Activated T-cell treated with anti-CD3 and anti-CD28 coated beads, Interleukin-2, amount 50 U/mL, for 24 hours (primary cell): Measurements from ENCODE around the gene ENG.

Source experiments
- DNase-seq: peaks from one replicate; pipeline ENCODE4 v3.0.0-alpha.2; 2020
- H3K27ac Mint-ChIP-seq: 2 replicates; pipeline ENCODE4 v1.8.0; 2020; ENCODE audit warnings: mild to moderate bottlenecking, mixed read lengths
- H3K27me3 Mint-ChIP-seq: 2 replicates; pipeline ENCODE4 v1.8.0; 2020; ENCODE audit warnings: mixed read lengths
- H3K36me3 Mint-ChIP-seq: 2 replicates; pipeline ENCODE4 v1.8.0; 2020; ENCODE audit warnings: low read depth, mixed read lengths
- H3K4me1 Mint-ChIP-seq: 2 replicates; pipeline ENCODE4 v1.8.0; 2020; ENCODE audit warnings: low read depth, mixed read lengths
- H3K4me3 Mint-ChIP-seq: 2 replicates; pipeline ENCODE4 v1.8.0; 2020; ENCODE audit warnings: mild to moderate bottlenecking, moderate library complexity, mixed read lengths
- H3K9me3 Mint-ChIP-seq: 2 replicates; pipeline ENCODE4 v1.8.0; 2020; ENCODE audit warnings: mixed read lengths

Gene ENG

GRCh38 chr9:127812936-127813675 lies 41.4 kb downstream of the ENG start:
- Mint-ChIP-seq H3K4me3 (no peak overlapping the region), H3K27me3 (no peaks in the 10 kb centered on the region), H3K27ac (peak overlapping the region; percentile 38), H3K4me1 (no peaks in the 10 kb centered on the region), H3K36me3 (peaks cover 87% of the 10 kb centered on the region), H3K9me3 (no peaks in the 10 kb centered on the region)
- DNase-seq, result no peak

GRCh38 chr9:127812011-127812410 lies 42.4 kb downstream of the ENG start:
- no peak for DNase-seq
- peaks cover 87% of the 10 kb centered on the region for H3K36me3 Mint-ChIP-seq
- H3K4me3 Mint-ChIP-seq, result no peak overlapping the region
- H3K27me3 Mint-ChIP-seq, result no peaks in the 10 kb centered on the region
- peak overlapping the region; percentile 47 for H3K27ac Mint-ChIP-seq
- no peaks in the 10 kb centered on the region for H3K4me1 Mint-ChIP-seq
- no peaks in the 10 kb centered on the region for H3K9me3 Mint-ChIP-seq

- Mint-ChIP-seq H3K27me3 (no peaks in the 10 kb centered on the region), H3K9me3 (no peaks in the 10 kb centered on the region), H3K4me1 (peaks cover 5% of the 10 kb centered on the region), H3K4me3 (no peak overlapping the region), H3K27ac (no peak overlapping the region), H3K36me3 (peaks cover 89% of the 10 kb centered on the region)
- DNase-seq, result no peak
Observed at GRCh38 chr9:127810378-127811187, 43.9 kb downstream of the ENG start.

- peaks cover 5% of the 10 kb centered on the region for H3K4me1 Mint-ChIP-seq
- H3K9me3 Mint-ChIP-seq, result no peaks in the 10 kb centered on the region
- H3K4me3 Mint-ChIP-seq, result no peak overlapping the region
- peaks cover 90% of the 10 kb centered on the region for H3K36me3 Mint-ChIP-seq
- no peak overlapping the region for H3K27ac Mint-ChIP-seq
- DNase-seq, result no peak
- H3K27me3 Mint-ChIP-seq, result no peaks in the 10 kb centered on the region
Observed at GRCh38 chr9:127809540-127810377, 44.7 kb downstream of the ENG start.

DNA sequence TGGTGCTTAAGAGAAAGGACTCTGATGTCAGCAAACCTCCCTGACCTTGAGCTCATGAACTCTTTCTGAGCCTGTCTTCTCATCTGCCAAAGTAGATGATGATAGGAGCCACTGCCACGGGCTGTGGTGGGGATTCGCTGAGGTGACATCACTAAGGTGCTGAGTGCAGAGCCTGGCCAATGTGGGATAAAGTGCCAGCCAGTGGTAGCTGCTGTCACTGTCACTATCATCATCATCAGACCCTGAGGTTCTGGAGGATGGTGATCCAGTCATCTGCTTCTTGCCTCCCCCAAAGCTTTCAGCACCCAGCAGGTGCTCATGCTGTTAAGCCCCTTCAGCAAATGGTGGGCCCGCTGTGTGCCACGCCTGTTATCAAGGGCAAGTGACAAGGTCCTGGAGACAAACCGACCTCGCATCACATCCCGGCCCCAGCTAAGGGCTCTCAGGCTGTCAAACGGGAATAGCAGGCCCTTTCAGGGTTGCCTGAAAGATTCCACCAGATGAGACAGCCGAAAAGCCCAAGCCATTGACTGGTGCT lies 45.4 kb downstream of the ENG start:
- H3K36me3 Mint-ChIP-seq, result peaks cover 90% of the 10 kb centered on the region
- no peaks in the 10 kb centered on the region for H3K9me3 Mint-ChIP-seq
- no peak overlapping the region for H3K4me3 Mint-ChIP-seq
- no peak for DNase-seq
- peak overlapping the region; percentile 44 for H3K27ac Mint-ChIP-seq
- peaks cover 11% of the 10 kb centered on the region for H3K4me1 Mint-ChIP-seq
- no peaks in the 10 kb centered on the region for H3K27me3 Mint-ChIP-seq

GRCh38 chr9:127808347-127809001 lies 46.0 kb downstream of the ENG start:
- DNase-seq, result no peak
- Mint-ChIP-seq H3K4me3 (no peak overlapping the region), H3K27me3 (no peaks in the 10 kb centered on the region), H3K9me3 (no peaks in the 10 kb centered on the region), H3K27ac (peak overlapping the region; percentile 44), H3K4me1 (peaks cover 15% of the 10 kb centered on the region), H3K36me3 (peaks cover 89% of the 10 kb centered on the region)

GRCh38 chr9:127806871-127807270 lies 47.6 kb downstream of the ENG start:
- H3K27ac Mint-ChIP-seq, result peak overlapping the region; percentile 60
- H3K4me3 Mint-ChIP-seq, result no peak overlapping the region
- H3K9me3 Mint-ChIP-seq, result no peaks in the 10 kb centered on the region
- DNase-seq, result no peak
- peaks cover 22% of the 10 kb centered on the region for H3K4me1 Mint-ChIP-seq
- H3K36me3 Mint-ChIP-seq, result peaks cover 80% of the 10 kb centered on the region
- H3K27me3 Mint-ChIP-seq, result no peaks in the 10 kb centered on the region

GRCh38 chr9:127805620-127806019 lies 48.8 kb downstream of the ENG start:
- Mint-ChIP-seq H3K9me3 (no peaks in the 10 kb centered on the region), H3K27ac (peak overlapping the region; percentile 78), H3K4me3 (no peak overlapping the region), H3K4me1 (peaks cover 29% of the 10 kb centered on the region), H3K36me3 (peaks cover 70% of the 10 kb centered on the region), H3K27me3 (no peaks in the 10 kb centered on the region)
- no peak for DNase-seq

GRCh38 chr9:127803507-127804352 lies 50.7 kb downstream of the ENG start:
- peak; percentile 57 for DNase-seq
- H3K4me1 Mint-ChIP-seq, result peaks cover 30% of the 10 kb centered on the region
- H3K27me3 Mint-ChIP-seq, result no peaks in the 10 kb centered on the region
- H3K4me3 Mint-ChIP-seq, result peak overlapping the region; percentile 99
- H3K27ac Mint-ChIP-seq, result peak overlapping the region; percentile 99
- no peaks in the 10 kb centered on the region for H3K9me3 Mint-ChIP-seq
- H3K36me3 Mint-ChIP-seq, result peaks cover 55% of the 10 kb centered on the region

- DNase-seq, result peak; percentile 89
- no peaks in the 10 kb centered on the region for H3K9me3 Mint-ChIP-seq
Observed at GRCh38 chr9:127802576-127803443, 51.6 kb downstream of the ENG start, which contains the start of gene FPGS. Gene FPGS (plus strand): TSS chr9:127802882. CDS start chr9:127802925, 43 bp downstream.

GRCh38 chr9:127801955-127802575 lies 52.4 kb downstream of the ENG start:
- Mint-ChIP-seq H3K9me3 (no peaks in the 10 kb centered on the region), H3K27me3 (no peaks in the 10 kb centered on the region), H3K36me3 (peaks cover 38% of the 10 kb centered on the region), H3K4me1 (peaks cover 40% of the 10 kb centered on the region), H3K27ac (peak overlapping the region; percentile 88), H3K4me3 (peak overlapping the region; percentile 76)
- DNase-seq, result no peak

More at GRCh38 chr9:127802576-127803443, 51.6 kb downstream of the ENG start, which contains the start of gene FPGS:
- peak within 1 kb of the TSS; percentile 99 for H3K27ac Mint-ChIP-seq
- H3K27me3 Mint-ChIP-seq, result no peaks in the 10 kb centered on the region
- H3K36me3 Mint-ChIP-seq, result peaks cover 46% of the 10 kb centered on the region
- peak within 1 kb of the TSS; percentile 99 for H3K4me3 Mint-ChIP-seq
- peaks cover 33% of the 10 kb centered on the region for H3K4me1 Mint-ChIP-seq

DNA sequence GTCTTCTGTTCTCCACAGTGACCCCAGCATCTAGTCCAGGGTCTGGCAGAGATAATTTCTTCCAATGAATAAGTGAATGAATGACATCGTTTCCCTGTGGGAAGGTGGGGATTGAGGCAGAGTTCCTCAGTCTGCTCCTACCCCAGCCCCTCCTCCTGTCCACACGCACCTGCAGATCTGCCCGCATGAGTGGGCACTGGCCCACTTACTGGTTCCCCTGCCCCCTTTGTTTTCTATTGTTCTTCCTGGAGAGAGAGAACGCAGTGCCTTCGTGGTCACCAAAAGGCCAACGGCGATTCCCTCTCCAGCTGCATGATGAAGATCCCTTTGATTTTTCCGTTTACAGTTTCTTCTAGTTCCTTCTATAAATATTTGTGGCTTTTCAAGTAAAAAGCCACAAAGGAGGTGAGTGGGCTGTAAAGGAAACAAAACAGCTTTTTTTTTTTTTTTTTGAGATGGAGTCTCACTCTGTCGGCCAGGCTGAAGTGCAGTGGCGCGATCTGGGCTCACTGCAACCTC lies 57.5 kb downstream of the ENG start:
- no peaks in the 10 kb centered on the region for H3K27me3 Mint-ChIP-seq
- H3K36me3 Mint-ChIP-seq, result peaks cover 29% of the 10 kb centered on the region
- no peak for DNase-seq
- peaks cover 40% of the 10 kb centered on the region for H3K4me1 Mint-ChIP-seq
- peak overlapping the region; percentile 37 for H3K4me3 Mint-ChIP-seq
- H3K9me3 Mint-ChIP-seq, result no peaks in the 10 kb centered on the region
- peak overlapping the region; percentile 59 for H3K27ac Mint-ChIP-seq
